ENCODE measurements around the gene CCNL2. TPM values are rescaled to one million over a fixed set of nuclear protein-coding genes. Genes with fewer than 3 reads are reported as not detected.

Gene CCNL2
- total RNA-seq, 1 experiment from 2014 or later: 173 TPM

- WGBS (ENCODE audit: extremely low coverage, insufficient read length, low lambda C conversion rate): no CpG with 5 or more reads among the region's 24 CpGs
- no peak overlapping the region for H2BK20ac ChIP-seq (ENCODE audit: low read depth, low read length, poor library complexity, severe bottlenecking)
- no peak overlapping the region for H3K4me2 ChIP-seq (ENCODE audit: insufficient read depth, insufficient read length, low read length)
- no peaks in the 10 kb centered on the region for H3K9me3 ChIP-seq (ENCODE audit: control insufficient read depth, low read depth, low read length)
- H3K9ac ChIP-seq (ENCODE audit: extremely low read depth, insufficient read length, low read length): no peak overlapping the region
- H2BK15ac ChIP-seq (ENCODE audit: low read depth, low read length): no peak overlapping the region
- H2AFZ ChIP-seq (ENCODE audit: low read length): no peak overlapping the region
- no peak overlapping the region for H4K5ac ChIP-seq (ENCODE audit: insufficient read length, low read depth, low read length)
- no peaks in the 10 kb centered on the region for H3K27me3 Mint-ChIP-seq (ENCODE audit: low read depth)
- no peak overlapping the region for H3K4ac ChIP-seq (ENCODE audit: low read depth, low read length)
- H3K79me1 ChIP-seq (ENCODE audit: insufficient read depth, low read depth, low read length, poor library complexity, severe bottlenecking): peaks cover 13% of the 10 kb centered on the region
- no peak overlapping the region for H3K18ac ChIP-seq (ENCODE audit: insufficient read length, low read depth, low read length)
- no peak overlapping the region for H2BK5ac ChIP-seq (ENCODE audit: insufficient read length, low read length)
- H4K91ac ChIP-seq (ENCODE audit: insufficient read length, low read depth, low read length): no peak overlapping the region
- H4K8ac ChIP-seq (replicated peaks; ENCODE audit: insufficient read length, low read depth, low read length): no peak overlapping the region
- H3K23ac ChIP-seq (ENCODE audit: insufficient read length, low read depth, low read length): no peak overlapping the region
- no peaks in the 10 kb centered on the region for H3K27me3 ChIP-seq (ENCODE audit: insufficient read depth, low read length)
- H3K23me2 ChIP-seq (ENCODE audit: insufficient read length, low read depth, low read length, poor library complexity, severe bottlenecking): peaks cover 9% of the 10 kb centered on the region
- H3K14ac ChIP-seq (ENCODE audit: insufficient read depth, low read length): no peak overlapping the region
- no peak overlapping the region for H3K27ac ChIP-seq (ENCODE audit: insufficient read length, low read depth, low read length)
- H3K56ac ChIP-seq (ENCODE audit: insufficient read length, low read depth, low read length): no peak overlapping the region
- peaks cover 21 to 29% (median 29%) of the 10 kb centered on the region in 3 experiments for H3K36me3 Mint-ChIP-seq (ENCODE audit: insufficient read depth in 1 of 3, low read depth in 3 of 3)
- H4K20me1 ChIP-seq (ENCODE audit: control insufficient read depth, insufficient read depth, insufficient read length): peaks cover 3% of the 10 kb centered on the region
- H3K4me3 Mint-ChIP-seq: no peak overlapping the region
- H3T11ph ChIP-seq (ENCODE audit: low read length): no peak overlapping the region
- TF ChIP-seq CTCF (conservative IDR thresholded peaks at IDR 0.05): no peak
- H2AK5ac ChIP-seq (ENCODE audit: insufficient read length, low read length): no peak overlapping the region
- no peak overlapping the region for H2BK120ac ChIP-seq (ENCODE audit: low read depth, low read length, poor library complexity, severe bottlenecking)
- peak overlapping the region in 1 of 3 experiments; percentile 52; a peak in 1 of 7 replicates for H3K27ac Mint-ChIP-seq
- peaks cover 0 to 8% of the 10 kb centered on the region in 2 experiments; a peak in 3 of 5 replicates for H3K9me3 Mint-ChIP-seq
- H3K4me1 ChIP-seq (ENCODE audit: insufficient read depth, low read length): no peaks in the 10 kb centered on the region; the same call in 1 of the 2 replicates
- H3K4me1 Mint-ChIP-seq: peaks cover 6 to 15% of the 10 kb centered on the region in 2 experiments
- H2BK12ac ChIP-seq (ENCODE audit: insufficient read length, low read depth, low read length): no peak overlapping the region
- H3K79me2 ChIP-seq (ENCODE audit: insufficient read depth, low read length): peaks cover 3% of the 10 kb centered on the region; the same call in 1 of the 2 replicates
- no peak for DNase-seq
Observed at GRCh38 chr1:1343811-1344421, 55.2 kb downstream of the CCNL2 start.
